ENCODE results near the gene CLDN1. TPM values are rescaled to one million over a fixed set of nuclear protein-coding genes. Genes with fewer than 3 reads are reported as not detected.

The CLDN1 gene
- total RNA-seq, 1 experiment from 2014 or later, result 1.0 TPM

DNA sequence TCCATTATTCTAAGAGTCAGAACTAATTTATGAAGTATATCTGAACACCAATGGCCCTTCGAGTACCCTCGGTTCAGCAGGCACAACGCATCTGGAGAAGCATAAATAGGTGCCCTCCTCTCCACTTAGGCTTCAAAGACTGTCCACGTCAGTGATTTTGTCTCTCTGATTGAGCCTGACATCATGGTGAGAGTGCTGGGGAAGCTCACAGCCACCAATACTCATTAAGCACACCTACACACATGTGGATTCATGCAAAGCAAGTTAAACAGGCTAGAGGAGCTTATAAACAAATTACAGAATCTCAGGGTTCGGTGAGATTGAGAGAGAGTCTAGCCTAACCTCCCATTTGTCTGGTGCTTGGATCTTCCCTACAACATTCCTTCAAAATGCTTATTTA lies 3.6 kb downstream of the CLDN1 start:
- H3K23ac ChIP-seq (ENCODE audit: insufficient read length, low read depth, low read length), result no peak overlapping the region
- no peak overlapping the region for H2BK15ac ChIP-seq (ENCODE audit: low read depth, low read length)
- peaks cover 3% of the 10 kb centered on the region; the same call in 1 of the 2 replicates for H3K4me1 ChIP-seq (ENCODE audit: insufficient read depth, low read length)
- no peak overlapping the region for H2BK20ac ChIP-seq (ENCODE audit: low read depth, low read length, poor library complexity, severe bottlenecking)
- no peaks in the 10 kb centered on the region for H4K20me1 ChIP-seq (ENCODE audit: control insufficient read depth, insufficient read depth, insufficient read length)
- H4K8ac ChIP-seq (replicated peaks; ENCODE audit: insufficient read length, low read depth, low read length), result no peak overlapping the region
- Mint-ChIP-seq H3K27ac (no peak overlapping the region), H3K4me3 (no peak overlapping the region), H3K9me3 (no peaks in the 10 kb centered on the region), H3K4me1 (peaks cover 21 to 24% of the 10 kb centered on the region in 2 experiments), H3K36me3 (ENCODE audit: insufficient read depth in 1 of 3, low read depth in 3 of 3) (no peaks in the 10 kb centered on the region), H3K27me3 (ENCODE audit: low read depth) (peaks cover 25% of the 10 kb centered on the region)
- H3K79me2 ChIP-seq (ENCODE audit: insufficient read depth, low read length), result no peaks in the 10 kb centered on the region
- H3K27me3 ChIP-seq (ENCODE audit: insufficient read depth, low read length), result no peaks in the 10 kb centered on the region
- no peak overlapping the region for H2AFZ ChIP-seq (ENCODE audit: low read length)
- no peak overlapping the region for H2BK5ac ChIP-seq (ENCODE audit: insufficient read length, low read length)
- no peak overlapping the region for H2BK120ac ChIP-seq (ENCODE audit: low read depth, low read length, poor library complexity, severe bottlenecking)
- no peak overlapping the region for H3K27ac ChIP-seq (ENCODE audit: insufficient read length, low read depth, low read length)
- H3K18ac ChIP-seq (ENCODE audit: insufficient read length, low read depth, low read length), result no peak overlapping the region
- no peak overlapping the region for H2AK5ac ChIP-seq (ENCODE audit: insufficient read length, low read length)
- H3K79me1 ChIP-seq (ENCODE audit: insufficient read depth, low read depth, low read length, poor library complexity, severe bottlenecking), result no peaks in the 10 kb centered on the region
- H3K23me2 ChIP-seq (ENCODE audit: insufficient read length, low read depth, low read length, poor library complexity, severe bottlenecking), result peaks cover 8% of the 10 kb centered on the region
- TF ChIP-seq, protein P1, sequence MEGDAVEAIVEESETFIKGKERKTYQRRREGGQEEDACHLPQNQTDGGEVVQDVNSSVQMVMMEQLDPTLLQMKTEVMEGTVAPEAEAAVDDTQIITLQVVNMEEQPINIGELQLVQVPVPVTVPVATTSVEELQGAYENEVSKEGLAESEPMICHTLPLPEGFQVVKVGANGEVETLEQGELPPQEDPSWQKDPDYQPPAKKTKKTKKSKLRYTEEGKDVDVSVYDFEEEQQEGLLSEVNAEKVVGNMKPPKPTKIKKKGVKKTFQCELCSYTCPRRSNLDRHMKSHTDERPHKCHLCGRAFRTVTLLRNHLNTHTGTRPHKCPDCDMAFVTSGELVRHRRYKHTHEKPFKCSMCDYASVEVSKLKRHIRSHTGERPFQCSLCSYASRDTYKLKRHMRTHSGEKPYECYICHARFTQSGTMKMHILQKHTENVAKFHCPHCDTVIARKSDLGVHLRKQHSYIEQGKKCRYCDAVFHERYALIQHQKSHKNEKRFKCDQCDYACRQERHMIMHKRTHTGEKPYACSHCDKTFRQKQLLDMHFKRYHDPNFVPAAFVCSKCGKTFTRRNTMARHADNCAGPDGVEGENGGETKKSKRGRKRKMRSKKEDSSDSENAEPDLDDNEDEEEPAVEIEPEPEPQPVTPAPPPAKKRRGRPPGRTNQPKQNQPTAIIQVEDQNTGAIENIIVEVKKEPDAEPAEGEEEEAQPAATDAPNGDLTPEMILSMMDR (conservative IDR thresholded peaks at IDR 0.05), result no peak
- no peak overlapping the region for H3K56ac ChIP-seq (ENCODE audit: insufficient read length, low read depth, low read length)
- H4K91ac ChIP-seq (ENCODE audit: insufficient read length, low read depth, low read length), result no peak overlapping the region
- no CpG with 5 or more reads among the region's 5 CpGs for WGBS (ENCODE audit: extremely low coverage, insufficient read length, low lambda C conversion rate)
- H3K4ac ChIP-seq (ENCODE audit: low read depth, low read length), result no peak overlapping the region
- no peak overlapping the region for H3K14ac ChIP-seq (ENCODE audit: insufficient read depth, low read length)
- H4K5ac ChIP-seq (ENCODE audit: insufficient read length, low read depth, low read length), result no peak overlapping the region
- no peak overlapping the region for H2BK12ac ChIP-seq (ENCODE audit: insufficient read length, low read depth, low read length)
- no peak overlapping the region for H3T11ph ChIP-seq (ENCODE audit: low read length)
- H3K9ac ChIP-seq (ENCODE audit: extremely low read depth, insufficient read length, low read length), result no peak overlapping the region
- no peaks in the 10 kb centered on the region for H3K9me3 ChIP-seq (ENCODE audit: control insufficient read depth, low read depth, low read length)
- H3K4me2 ChIP-seq (ENCODE audit: insufficient read depth, insufficient read length, low read length), result no peak overlapping the region
- DNase-seq, result no peak

Measured in H9 (cell line).